HG03103 (cell line): Measurements from ENCODE around the gene TMPRSS6.

Source experiments
- ATAC-seq: cut with Tn5 transposase; IDR thresholded peaks from one replicate; pipeline ENCODE4 v1.9.1; 2021; ENCODE audit warnings: low read depth; ENCODE audit not compliant: unreplicated experiment

The TMPRSS6 gene

DNA sequence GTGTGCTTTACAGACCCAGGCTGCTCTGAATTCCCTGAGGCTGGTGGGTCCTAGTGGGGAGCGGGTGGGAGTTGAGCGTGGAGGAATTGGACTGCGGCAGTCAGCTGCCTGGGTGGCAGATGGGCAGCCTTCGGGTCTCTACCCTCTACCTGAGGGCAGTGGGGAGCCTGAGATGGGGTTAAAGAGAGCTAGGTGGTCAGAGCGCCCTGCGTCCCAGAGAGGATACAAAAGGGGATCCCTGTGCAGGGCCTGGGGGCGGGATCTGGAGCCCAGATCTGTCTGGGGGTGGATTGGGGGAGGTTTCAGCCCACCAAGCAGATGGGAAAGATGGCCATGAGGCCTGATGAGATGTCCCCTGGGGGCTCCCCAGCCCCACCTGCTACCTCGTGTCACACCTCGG is 39.8 kb downstream of the TMPRSS6 start:
- ATAC-seq, result no peak

- ATAC-seq, result no peak
These were observed 40.2 kb downstream of the TMPRSS6 start for GRCh38 chr22:37069319-37069718.

DNA sequence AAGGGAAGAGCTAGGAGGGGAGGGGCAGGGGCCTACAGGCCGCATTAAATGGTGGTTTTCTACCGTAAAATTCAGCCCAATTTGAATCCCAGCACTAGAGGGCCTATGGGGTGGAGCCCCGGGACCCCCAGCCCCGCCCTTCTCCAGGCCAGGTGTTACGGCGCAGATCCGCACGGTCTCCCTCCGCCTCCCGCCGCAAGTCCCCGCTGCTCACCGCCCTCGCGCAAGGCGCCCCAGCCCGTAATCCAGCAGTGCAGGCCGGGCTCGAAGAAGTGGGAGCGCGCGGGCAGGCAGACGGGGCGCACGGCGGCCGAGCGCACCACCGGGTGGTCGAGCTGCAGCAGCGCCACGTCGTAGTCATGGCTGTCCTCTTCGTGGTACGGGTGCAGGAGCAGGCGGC is 40.7 kb downstream of the TMPRSS6 start:
- no peak for ATAC-seq

GRCh38 chr22:37067428-37067827 is 42.1 kb downstream of the TMPRSS6 start:
- ATAC-seq, result no peak

DNA sequence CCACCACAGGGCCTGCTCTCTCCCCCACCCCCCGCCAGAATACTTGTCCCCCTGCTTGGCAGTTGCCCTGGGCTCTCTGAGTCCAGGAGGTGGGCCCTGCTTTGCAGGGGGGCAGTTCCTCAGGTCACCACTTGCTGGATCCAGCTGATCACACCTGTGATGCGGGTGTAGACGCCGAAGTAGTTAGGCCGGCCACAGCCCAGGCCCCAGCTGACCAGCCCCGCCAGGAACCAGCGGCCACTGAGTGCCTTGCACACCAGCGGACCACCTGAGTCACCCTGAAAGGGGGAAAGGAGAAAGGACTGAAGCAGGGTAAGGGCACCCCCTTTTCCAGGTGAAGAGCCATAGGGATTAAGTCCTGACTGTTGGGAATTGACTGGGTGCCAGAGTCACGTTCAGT is 43.6 kb downstream of the TMPRSS6 start:
- no peak for ATAC-seq

- no peak for ATAC-seq
These were observed 44.3 kb downstream of the TMPRSS6 start for GRCh38 chr22:37065180-37065579.

DNA sequence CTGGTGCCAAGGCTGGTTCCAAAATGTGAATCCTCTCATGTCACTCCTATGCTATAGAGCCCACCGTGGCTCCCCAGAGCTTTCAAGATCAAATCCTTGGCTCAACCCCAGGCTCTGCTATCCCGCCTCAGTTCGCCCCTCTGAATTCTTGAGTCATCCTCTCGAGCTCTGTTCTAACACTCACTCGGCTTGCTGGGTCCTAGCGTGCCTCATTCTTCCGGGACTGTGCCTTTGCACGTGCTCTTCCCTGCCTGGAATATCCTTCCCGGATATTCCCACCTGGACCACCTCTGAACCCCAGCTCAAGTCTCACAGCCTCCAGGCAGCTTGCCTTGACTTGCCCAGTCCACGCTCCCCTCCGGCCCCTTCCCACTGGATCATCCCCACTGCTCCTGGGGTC is 45.0 kb downstream of the TMPRSS6 start:
- no peak for ATAC-seq

GRCh38 chr22:37063431-37064420 is 45.8 kb downstream of the TMPRSS6 start:
- ATAC-seq, result no peak

DNA sequence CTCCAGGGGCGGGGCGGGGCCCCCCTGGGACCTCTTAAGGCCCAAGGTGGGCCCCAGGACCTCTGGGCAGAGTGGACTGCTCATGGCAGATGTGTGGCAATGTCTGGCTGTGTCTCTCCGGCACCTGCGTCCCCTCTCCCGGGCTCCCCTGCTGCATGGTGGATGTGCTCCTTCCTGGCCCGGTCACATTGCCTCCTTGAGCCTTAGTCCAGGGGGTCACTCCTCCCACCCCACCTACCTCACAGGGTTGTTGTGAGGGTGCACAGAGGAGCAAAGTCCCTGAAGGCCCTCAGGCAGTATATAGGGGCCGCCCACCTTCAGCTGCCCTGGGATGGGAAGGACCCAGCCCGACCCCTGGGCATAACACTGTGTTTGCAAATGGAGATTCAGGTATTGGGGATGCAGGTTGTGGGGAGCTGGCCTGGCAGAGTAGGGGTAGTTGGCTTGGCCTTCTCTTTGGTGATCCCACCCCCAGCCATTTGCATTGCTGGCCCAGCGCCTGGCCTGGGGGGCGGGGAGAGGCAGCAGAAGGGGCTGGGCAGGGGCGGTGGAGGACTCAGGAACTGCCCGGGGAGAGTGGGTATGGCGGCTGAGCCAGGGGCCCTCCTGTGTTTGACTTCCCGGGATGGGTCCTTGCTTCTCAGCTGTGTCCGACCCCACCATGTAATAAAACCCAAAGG is 46.7 kb downstream of the TMPRSS6 start:
- ATAC-seq, result no peak

- no peak for ATAC-seq
These were observed 47.2 kb downstream of the TMPRSS6 start for GRCh38 chr22:37062376-37062675.

DNA sequence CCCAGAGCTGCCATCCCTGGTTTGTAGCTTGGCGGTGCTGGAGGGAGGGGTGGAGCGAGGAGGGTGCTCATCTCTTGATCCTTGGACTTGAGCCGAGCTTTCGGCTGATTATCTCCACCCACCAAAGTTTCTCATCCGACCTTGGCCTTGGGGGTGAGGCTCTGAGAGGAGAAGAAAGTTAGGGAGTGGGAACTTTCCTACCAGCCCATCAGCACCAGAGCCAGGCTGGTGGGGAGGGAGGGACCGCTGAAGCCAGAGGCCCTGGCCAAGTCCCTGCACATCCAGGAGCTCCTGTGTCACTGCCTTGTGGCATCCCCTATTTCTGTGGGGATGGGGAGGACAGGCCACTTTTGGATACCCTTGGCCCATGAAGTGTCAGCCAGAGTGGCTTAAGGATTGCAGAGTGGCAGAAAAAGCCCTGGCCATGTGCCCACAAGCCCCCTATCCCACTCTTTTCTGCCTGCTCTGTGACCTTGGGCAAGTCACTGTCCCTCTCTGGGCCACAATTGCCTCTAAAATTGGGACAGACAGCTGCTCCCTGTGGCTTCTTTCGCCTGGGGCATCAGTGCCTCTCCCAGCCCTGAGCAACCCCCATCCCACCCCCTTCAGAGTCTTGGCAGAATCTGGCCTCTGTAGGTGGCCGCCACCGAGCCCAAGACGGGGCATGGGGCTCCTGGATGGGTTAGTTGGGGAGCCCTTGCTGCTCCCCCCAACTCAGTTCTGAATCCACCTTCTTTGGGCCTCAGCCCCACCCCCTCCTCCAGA is 47.7 kb downstream of the TMPRSS6 start:
- no peak for ATAC-seq

DNA sequence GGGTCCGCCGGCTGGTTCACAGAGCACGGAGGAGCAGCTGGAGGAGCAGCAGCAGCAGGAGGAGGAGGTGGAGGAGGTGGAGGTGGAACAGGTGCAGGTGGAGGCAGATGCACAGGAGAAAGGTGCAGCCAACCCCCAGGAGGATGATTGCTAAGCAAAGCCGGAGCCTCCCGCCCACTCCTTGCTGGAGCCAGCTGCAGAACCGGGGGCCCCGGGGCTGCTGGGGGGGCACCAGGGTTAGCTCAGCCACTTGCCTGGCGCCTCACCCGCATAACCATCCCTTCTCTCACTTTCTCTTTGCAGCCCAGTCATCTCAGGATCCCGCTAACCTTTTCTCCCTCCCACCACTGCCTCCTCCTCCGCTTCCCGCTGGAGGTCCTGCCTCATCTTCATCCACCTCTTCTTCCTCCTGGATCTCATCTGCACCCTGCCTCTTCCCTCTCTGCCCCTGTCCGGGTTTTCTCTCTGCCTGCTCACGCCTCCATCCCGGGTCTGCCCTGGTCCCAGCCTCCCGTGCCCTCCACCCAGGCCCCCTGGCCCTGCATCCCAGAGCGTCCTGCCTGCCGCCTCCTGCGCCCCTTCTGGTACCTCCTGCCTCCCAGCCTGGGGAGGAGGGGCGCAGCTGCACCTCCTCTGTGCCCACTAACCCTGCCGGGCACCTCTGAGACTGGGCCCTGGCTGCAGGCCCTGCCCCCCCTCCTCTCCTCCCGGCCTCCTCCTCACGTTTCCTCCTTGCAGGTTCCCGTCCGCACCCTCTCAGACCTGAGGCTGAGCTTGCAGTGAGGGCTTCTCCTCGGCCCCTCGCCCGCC is 48.5 kb downstream of the TMPRSS6 start:
- no peak for ATAC-seq

DNA sequence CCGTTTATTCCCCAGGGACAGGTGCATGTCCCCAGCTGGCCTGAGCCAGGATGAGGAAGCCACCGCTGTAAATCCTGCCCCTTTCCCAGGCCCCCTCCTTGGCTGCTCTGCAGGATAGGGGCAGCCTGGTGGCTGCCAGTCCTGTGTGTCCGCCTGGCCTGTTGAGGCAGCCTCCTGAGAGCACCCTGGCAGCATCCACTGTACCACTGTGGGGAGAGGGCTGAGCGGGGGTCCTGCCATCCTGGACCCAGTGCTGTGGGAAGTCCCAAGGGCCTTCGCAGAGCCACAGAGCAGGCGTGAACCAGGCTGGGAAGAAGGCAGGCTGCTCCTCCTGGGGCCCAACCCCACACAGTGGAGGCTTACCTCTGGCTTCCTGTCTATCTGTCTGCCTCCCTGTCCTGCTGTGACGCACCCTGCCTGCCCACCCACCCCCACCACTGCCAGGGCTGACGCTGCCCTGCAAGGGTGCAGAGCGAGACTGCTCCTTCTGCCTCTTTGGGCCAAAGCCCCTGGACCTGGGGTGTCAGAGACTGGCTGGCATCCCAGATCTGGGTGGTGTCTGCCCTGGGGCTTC is 49.5 kb downstream of the TMPRSS6 start:
- ATAC-seq, result no peak

DNA sequence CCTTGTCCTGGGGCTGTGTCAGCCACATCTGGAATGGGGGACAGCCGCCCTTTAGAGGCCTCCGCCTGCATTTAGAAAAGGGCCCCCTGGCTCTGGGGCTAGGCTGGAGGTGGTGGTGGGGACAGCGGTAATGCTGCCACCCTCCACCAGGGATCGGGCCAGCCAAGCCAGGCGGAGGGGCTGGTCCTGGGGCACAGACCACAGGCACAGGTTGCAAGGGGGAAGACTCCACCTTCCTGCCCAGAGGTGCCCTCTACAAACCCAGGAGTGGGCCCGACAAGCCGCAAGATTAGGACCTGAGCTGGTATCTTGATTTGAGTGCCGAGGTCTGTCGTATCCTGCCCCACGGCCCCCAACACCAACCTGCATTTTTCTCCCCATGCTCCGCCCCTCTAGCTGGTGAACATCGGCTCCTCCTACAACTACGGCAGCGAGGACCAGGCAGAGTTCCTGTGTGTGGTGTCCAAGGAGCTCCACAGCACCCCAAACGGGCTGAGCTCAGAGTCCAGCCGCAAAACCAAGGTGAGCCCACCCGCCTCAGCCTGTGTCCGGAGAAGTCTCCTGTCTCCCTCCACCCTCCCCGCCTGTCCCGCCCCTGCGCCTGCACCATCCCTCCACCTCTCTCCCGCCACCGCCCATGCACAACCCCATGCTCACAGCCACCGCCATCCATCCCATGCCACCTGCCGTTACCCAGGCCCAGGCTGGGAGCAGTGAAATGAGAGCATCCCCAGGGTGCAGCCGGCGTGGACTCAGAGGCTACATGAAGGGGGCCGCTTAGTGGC is 50.4 kb downstream of the TMPRSS6 start:
- ATAC-seq, result no peak

DNA sequence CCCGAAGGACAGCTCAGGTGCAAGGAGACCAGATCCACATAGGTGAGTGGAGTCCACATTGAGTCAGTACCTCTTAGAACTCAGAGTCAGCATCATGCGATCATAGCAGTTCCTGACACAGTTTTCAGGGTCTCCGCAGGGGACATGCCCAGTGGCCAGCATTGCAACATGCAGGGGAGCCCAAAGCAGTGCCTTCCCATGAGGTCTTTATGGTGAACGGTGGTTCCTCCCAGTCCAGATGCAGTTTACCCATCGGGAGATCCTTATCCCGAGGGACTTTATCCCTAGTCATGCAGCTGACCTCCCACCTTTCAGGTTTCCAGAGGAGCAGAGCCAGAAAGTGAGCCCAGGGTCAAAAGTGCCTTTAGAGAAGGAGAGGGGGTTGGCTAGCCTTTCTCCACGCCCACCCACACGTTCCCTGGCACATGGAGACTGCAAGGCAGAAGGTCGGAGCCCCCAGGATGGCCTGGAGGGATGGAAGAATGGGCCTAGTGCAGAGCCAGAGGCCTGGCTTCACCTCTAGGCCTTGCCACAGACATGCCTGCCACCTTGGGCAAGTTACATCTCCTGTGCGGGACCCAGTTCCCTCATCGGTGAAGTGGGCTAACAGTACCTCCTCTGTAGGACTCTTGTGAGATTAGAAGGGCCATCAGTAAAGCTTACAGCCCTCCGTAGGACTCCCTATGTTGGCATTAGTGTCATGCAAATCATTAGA is 51.6 kb downstream of the TMPRSS6 start:
- ATAC-seq, result no peak

DNA sequence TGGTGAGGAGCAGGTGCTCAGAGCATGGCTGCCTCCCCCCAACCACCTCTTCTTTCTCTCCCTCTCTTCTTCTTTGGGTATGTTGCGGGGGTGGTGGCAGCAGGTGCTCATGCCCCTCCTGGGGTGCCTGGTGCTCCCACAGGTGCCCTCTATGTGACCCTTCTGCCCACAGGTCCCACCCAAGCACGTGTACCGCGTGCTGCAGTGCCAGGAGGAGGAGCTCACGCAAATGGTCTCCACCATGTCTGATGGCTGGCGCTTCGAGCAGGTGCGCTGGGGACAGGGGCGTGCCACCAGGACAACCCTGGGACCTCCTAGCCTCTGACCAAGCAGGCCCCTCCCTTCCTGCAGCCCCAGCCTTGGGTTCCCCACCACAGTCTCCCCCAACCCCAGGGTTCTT is 52.3 kb downstream of the TMPRSS6 start:
- ATAC-seq, result no peak

GRCh38 chr22:37056246-37056645 is 53.3 kb downstream of the TMPRSS6 start:
- ATAC-seq, result no peak

DNA sequence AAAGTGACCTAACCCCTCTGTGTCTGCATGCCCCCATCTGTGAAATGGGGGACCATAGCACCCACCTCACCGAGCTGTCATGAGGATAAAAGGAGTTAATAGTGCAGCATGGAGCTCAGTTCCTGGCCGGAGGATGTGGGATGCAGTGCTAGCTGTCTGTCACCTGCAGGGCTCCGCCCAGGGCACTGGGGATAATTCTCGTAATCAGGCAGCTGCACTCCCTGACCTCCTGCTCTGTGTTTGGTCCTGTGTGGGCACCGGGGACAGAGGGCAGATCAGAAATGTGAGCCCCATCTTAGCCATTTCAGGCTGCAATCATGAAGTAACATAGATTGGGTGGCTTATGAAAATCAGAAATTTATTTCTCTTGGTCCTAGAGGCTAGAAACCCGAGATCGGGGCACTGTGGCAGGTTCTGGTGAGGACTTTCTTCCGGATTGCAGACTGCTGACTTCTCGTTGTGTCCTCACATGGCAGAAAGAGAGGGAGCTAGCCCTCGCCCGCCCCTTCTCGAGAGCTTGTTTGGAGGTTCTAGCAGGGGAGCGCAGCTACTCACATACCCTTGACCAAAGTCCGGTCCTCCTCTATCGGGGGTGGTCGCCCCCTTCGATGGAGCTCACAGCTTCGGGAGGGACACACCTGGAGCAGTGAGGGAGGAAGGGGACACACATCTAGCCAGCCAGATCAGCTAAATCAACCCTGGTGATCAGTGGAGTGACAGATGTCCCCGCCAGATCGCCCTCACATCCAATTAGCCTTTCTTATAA is 54.7 kb downstream of the TMPRSS6 start:
- ATAC-seq, result no peak
